Glutamatergic neuron (in vitro differentiated cells): ENCODE data around the gene SAMD4A. TPM values are rescaled to one million over a fixed set of nuclear protein-coding genes. Genes with fewer than 3 reads are reported as not detected.

ENCODE experiments used
- DNase-seq: peaks from one replicate; pipeline ENCODE4 v3.0.0; 2022
- H3K27ac Mint-ChIP-seq: one replicate; pipeline ENCODE4 v1.8.0; 2020; ENCODE audit warnings: mild to moderate bottlenecking, mixed read lengths, inconsistent platforms; ENCODE audit not compliant: unreplicated experiment
- H3K27me3 Mint-ChIP-seq: one replicate; pipeline ENCODE4 v1.8.0; 2020; ENCODE audit warnings: mild to moderate bottlenecking, moderate library complexity, mixed read lengths, inconsistent platforms; ENCODE audit not compliant: unreplicated experiment
- H3K36me3 Mint-ChIP-seq: one replicate; pipeline ENCODE4 v1.8.0; 2020; ENCODE audit warnings: mild to moderate bottlenecking, mixed read lengths, inconsistent platforms; ENCODE audit not compliant: unreplicated experiment
- H3K4me1 Mint-ChIP-seq: one replicate; pipeline ENCODE4 v1.8.0; 2020; ENCODE audit warnings: mild to moderate bottlenecking, low read depth, mixed read lengths, inconsistent platforms; ENCODE audit not compliant: unreplicated experiment
- H3K4me3 Mint-ChIP-seq: one replicate; pipeline ENCODE4 v1.8.0; 2020; ENCODE audit warnings: mild to moderate bottlenecking, mixed read lengths, inconsistent platforms; ENCODE audit not compliant: unreplicated experiment
- H3K9me3 Mint-ChIP-seq: one replicate; pipeline ENCODE4 v1.8.0; 2020; ENCODE audit warnings: mild to moderate bottlenecking, moderate library complexity, mixed read lengths, inconsistent platforms; ENCODE audit not compliant: unreplicated experiment
- CTCF ChIP-seq: fragments of 200-600 bp; sonication (generic); IDR thresholded peaks from one replicate; pipeline ENCODE4 v1.5.0; 2021; ENCODE audit not compliant: partially characterized antibody, unreplicated experiment
- total RNA-seq: library from RNA; stranded (reverse); fragmentation: NEBNext Ultra II Directional; extraction: Animal tissue kit (Norgen Biotek cat#: 25700); gene quantifications from one replicate; pipeline ENCODE4 v1.2.1, GENCODE V29; 2021; ENCODE audit not compliant: unreplicated experiment

The SAMD4A gene
- total RNA-seq, 1 donor from 2014 or later = 0.56 TPM

DNA sequence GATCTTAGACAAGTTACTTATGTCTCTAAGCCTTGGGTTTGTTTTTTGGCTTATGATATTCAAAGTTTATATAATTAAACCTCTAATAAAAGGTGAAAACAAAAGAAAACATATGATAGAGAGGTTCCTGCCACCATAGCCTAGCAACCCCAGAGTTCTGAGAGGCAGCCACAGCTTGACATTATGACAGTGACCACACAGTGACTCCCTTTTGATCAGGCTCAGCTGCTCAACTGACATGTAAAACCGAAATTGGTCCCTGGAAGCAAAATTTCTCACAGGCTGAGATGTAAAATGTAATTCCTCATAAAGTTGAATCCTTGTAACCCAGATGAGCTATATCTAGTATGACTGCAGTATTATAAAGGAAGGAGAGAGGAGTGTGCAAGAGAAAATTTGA, 227.2 kb downstream of the SAMD4A start:
- H3K4me1 Mint-ChIP-seq = no peaks in the 10 kb centered on the region

DNA sequence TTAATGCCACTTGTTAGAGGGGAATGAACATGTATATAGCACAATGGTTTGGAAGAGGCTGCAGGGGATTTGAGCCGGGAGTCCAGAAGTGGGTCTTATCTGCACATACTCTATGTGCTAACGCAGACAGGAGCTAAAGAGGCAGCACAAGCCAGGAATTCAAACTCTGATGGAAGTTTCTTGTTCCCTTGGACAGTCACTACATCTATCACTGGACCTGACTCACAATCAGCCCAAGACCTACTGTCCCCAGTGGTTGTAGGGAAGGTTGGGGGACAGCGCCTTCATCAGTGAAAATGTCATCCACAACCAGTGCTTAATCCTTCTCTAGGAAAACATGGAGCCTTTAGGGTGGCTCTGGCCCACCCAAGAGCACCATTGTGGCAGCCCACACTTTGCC, 227.9 kb downstream of the SAMD4A start:
- Mint-ChIP-seq H3K27me3 (no peaks in the 10 kb centered on the region), H3K4me1 (no peaks in the 10 kb centered on the region), H3K27ac (no peak overlapping the region), H3K9me3 (no peaks in the 10 kb centered on the region), H3K4me3 (no peak overlapping the region), H3K36me3 (peaks cover 5% of the 10 kb centered on the region)
- DNase-seq = no peak
- no peak for TF ChIP-seq CTCF

More for the DNA sequence above, 227.2 kb downstream of the SAMD4A start:
- no peak for DNase-seq
- Mint-ChIP-seq H3K9me3 (no peaks in the 10 kb centered on the region), H3K4me3 (no peak overlapping the region), H3K36me3 (peaks cover 5% of the 10 kb centered on the region), H3K27ac (no peak overlapping the region), H3K27me3 (no peaks in the 10 kb centered on the region)
- TF ChIP-seq CTCF = no peak

- Mint-ChIP-seq H3K36me3 (peaks cover 5% of the 10 kb centered on the region), H3K9me3 (peaks cover 4% of the 10 kb centered on the region), H3K27me3 (no peaks in the 10 kb centered on the region), H3K4me1 (no peaks in the 10 kb centered on the region), H3K27ac (no peak overlapping the region), H3K4me3 (no peak overlapping the region)
- DNase-seq = no peak
- no peak for TF ChIP-seq CTCF
These were observed 230.0 kb downstream of the SAMD4A start for GRCh38 chr14:54796961-54797360.

- H3K27me3 Mint-ChIP-seq = no peaks in the 10 kb centered on the region
- peaks cover 5% of the 10 kb centered on the region for H3K36me3 Mint-ChIP-seq
- DNase-seq = no peak
- H3K27ac Mint-ChIP-seq = no peak overlapping the region
- no peak overlapping the region for H3K4me3 Mint-ChIP-seq
- TF ChIP-seq CTCF = no peak
- peaks cover 4% of the 10 kb centered on the region for H3K9me3 Mint-ChIP-seq
- no peaks in the 10 kb centered on the region for H3K4me1 Mint-ChIP-seq
These were observed 230.6 kb downstream of the SAMD4A start for GRCh38 chr14:54797556-54797955.

DNA sequence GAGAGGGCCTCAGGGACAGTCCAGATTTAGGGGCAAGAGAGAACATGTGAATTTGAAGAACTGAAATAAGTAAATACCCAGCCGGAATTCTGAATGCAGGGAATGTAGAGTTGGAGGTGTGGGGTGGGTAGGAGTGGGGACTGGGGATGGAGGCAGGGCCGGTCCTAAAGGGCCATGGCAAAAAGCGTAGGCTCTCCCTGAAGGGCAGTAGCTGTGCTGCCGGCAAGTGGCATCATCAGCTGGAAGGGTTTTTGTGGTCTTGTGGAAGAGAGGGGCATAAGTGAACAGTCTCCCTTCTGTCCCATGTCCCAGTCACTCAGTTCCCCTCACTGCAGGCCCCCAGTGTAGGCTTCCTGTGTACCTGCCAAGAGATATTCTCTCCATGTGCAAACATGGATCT, 231.1 kb downstream of the SAMD4A start:
- Mint-ChIP-seq H3K27ac (no peak overlapping the region), H3K4me3 (no peak overlapping the region), H3K9me3 (peaks cover 4% of the 10 kb centered on the region), H3K36me3 (peaks cover 5% of the 10 kb centered on the region), H3K27me3 (no peaks in the 10 kb centered on the region), H3K4me1 (no peaks in the 10 kb centered on the region)
- DNase-seq = no peak
- no peak for TF ChIP-seq CTCF
